GM12892 (cell line): ENCODE measurements around the gene TAF11.

Source experiments
- POLR2A ChIP-seq: IDR thresholded peaks from 2 replicates; pipeline ENCODE4 v1.6.1; 2011; ENCODE audit warnings: low read depth, low read length, control low read depth
- POLR2AphosphoS5 ChIP-seq: IDR thresholded peaks from 2 replicates; pipeline ENCODE4 v1.6.1; 2011; ENCODE audit warnings: low read depth, low read length, control low read depth
- TAF1 ChIP-seq: IDR thresholded peaks from 2 replicates; pipeline ENCODE4 v1.6.1; 2011; ENCODE audit warnings: low read depth, mild to moderate bottlenecking, control low read depth, low read length, borderline replicate concordance

- TF ChIP-seq TAF1 (no peak), POLR2A (no peak), POLR2AphosphoS5 (no peak)
Measured at GRCh38 chr6:34865107-34865506, 22.7 kb downstream of the TAF11 start.
